Stimulated activated effector memory CD8-positive, alpha-beta T cell treated with anti-CD3 and anti-CD28 coated beads, Interleukin-12 subunit alpha, Interleukin-12 subunit beta, amount 100 ng/mL, for 72 hours (primary cell): Measurements from ENCODE around the gene ARVCF.

Experiments
- ATAC-seq: fragments of 150-1000 bp; cut with Tn5 transposase; 2 replicates; pipeline ENCODE4 v1.10.0; 2021
- DNase-seq, 2 donors: peaks; one replicate each; pipeline ENCODE4 v3.0.0; 2021 to 2022; ENCODE audit warnings: low spot score in 2 of 2
- H3K27ac Mint-ChIP-seq: one replicate; pipeline ENCODE4 v1.8.0; 2022; ENCODE audit warnings: mild to moderate bottlenecking, mixed read lengths
- H3K36me3 Mint-ChIP-seq: one replicate; pipeline ENCODE4 v1.8.0; 2022; ENCODE audit warnings: mild to moderate bottlenecking, mixed read lengths
- H3K4me1 Mint-ChIP-seq: one replicate; pipeline ENCODE4 v1.8.0; 2022; ENCODE audit warnings: mixed read lengths
- H3K4me3 Mint-ChIP-seq: one replicate; pipeline ENCODE4 v1.8.0; 2022; ENCODE audit warnings: mild to moderate bottlenecking, mixed read lengths
- H3K9me3 Mint-ChIP-seq: one replicate; pipeline ENCODE4 v1.8.0; 2022; ENCODE audit warnings: mixed read lengths

ARVCF gene

GRCh38 chr22:20026996-20027601 lies 10.5 kb upstream of the ARVCF start:
- no peak overlapping the region for H3K4me3 Mint-ChIP-seq
- peaks cover 7% of the 10 kb centered on the region for H3K36me3 Mint-ChIP-seq
- H3K4me1 Mint-ChIP-seq, result peaks cover 50% of the 10 kb centered on the region
- ATAC-seq (no peak), DNase-seq (no peak)
- H3K9me3 Mint-ChIP-seq, result no peaks in the 10 kb centered on the region
- H3K27ac Mint-ChIP-seq, result peak overlapping the region; percentile 76

DNA sequence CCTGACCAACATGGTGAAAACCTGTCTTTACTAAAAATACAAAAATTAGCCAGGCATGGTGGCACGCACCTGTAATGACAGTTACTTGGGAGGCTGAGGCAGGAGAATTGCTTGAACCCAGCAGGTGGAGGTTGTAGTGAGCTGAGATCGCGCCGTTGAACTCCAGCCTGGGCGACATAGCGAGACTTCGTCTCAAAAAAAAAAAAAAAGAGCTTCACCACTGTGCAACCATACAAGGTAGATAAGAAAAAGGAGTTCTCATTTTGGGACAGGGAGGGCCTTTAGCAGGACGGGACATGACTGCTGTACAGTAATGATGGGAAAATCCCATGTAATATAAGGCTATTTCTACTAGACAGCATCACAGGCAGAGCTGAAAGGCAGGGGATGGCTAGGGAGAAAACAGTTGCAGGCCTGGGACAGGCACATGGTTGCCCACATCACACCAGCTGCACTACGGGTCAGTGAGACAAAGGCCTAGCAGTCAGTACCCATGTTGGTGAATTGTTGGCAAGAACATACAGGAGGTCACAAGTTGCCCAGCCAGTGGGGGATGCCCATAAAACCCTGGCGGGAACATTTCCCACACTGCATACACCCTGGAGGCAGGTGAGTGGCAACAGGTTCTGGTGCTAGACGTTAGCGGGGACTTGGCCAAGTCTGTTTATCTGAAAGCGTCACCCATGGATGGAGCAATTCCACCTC lies 9.7 kb upstream of the ARVCF start:
- peaks cover 50% of the 10 kb centered on the region for H3K4me1 Mint-ChIP-seq
- no peak for ATAC-seq
- no peak for DNase-seq
- no peak overlapping the region for H3K4me3 Mint-ChIP-seq
- no peaks in the 10 kb centered on the region for H3K9me3 Mint-ChIP-seq
- peaks cover 14% of the 10 kb centered on the region for H3K36me3 Mint-ChIP-seq
- peak overlapping the region; percentile 76 for H3K27ac Mint-ChIP-seq

DNA sequence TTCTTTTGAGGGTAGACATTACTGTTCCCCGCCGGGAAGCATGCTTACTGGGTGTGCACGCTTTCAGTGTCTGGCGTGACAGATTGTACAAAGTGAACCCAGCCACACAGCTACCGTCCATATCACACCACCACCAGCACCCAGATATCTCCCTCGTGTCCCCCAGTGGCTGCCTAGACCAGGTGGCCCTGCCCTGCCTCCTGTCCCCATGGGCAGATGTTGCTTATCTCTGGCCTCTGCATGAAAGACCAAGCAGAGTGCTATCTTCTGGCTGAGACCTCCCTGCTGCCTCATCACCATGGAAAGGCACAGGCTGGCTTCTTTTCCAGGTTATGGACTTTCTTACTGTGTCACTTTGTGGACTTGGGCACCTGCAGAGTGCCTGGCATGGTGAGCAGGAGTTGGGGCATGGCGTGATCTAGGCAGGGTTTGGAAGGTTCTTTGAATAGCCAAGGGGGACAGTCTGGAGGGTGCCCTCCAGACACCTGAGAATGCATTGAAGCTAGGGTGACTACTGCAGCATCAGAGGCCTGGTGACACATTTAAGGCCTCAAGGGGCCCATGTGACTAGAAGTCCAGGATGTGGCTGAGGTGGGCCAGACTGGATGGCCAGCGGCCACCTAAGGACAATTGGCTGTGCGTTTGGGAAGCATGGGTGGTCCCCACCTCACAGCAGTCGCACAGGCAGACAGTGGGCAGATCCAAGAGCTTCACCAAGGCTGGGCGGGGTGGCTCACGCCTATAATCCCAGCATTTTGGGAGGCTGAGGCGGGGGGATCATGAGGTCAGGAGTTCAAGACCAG lies 9.0 kb upstream of the ARVCF start:
- DNase-seq (no peak), ATAC-seq (no peak)
- no peak overlapping the region for H3K4me3 Mint-ChIP-seq
- peaks cover 14% of the 10 kb centered on the region for H3K36me3 Mint-ChIP-seq
- no peaks in the 10 kb centered on the region for H3K9me3 Mint-ChIP-seq
- peak overlapping the region; percentile 26 for H3K27ac Mint-ChIP-seq
- peaks cover 51% of the 10 kb centered on the region for H3K4me1 Mint-ChIP-seq

DNA sequence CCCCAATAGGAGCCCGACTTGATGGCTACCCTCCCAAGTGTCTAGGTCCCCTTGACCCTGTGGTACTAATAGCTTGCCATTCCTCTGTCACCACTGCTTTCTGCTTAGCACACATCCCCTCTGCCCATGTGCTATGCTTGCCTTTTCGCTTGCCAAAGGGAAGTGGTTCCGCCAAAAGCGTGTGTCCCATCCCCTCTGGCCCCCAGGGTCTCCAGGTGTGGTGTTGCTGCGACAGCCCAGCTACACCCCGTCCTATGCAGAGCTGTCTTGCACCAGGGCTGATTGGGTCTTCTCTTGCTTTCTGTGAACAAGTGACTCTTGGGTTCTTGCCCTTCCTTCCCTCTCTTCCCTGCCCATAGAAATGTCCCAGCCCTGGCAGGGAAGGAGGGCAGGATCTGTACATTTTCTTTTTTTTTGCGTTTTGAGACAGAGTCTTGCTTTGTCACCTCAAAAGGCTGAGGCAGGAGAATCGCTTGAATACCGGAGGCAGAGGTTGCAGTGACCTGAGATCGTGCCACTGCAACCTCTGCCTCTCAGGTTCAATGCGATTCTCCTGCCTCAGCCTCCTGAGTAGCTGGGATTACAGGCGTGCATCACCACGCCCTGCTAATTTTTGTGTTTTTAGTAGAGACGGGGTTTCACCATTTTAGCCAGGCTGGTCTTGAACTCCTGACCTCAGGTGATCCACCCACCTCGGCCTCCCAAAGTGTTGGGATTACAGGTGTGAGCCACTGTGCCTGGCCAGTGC lies 8.2 kb upstream of the ARVCF start:
- ATAC-seq (no peak), DNase-seq (no peak)
- Mint-ChIP-seq H3K27ac (no peak overlapping the region), H3K36me3 (peaks cover 14% of the 10 kb centered on the region), H3K9me3 (no peaks in the 10 kb centered on the region), H3K4me1 (peaks cover 57% of the 10 kb centered on the region), H3K4me3 (no peak overlapping the region)

- Mint-ChIP-seq H3K4me3 (no peak overlapping the region), H3K4me1 (peaks cover 57% of the 10 kb centered on the region), H3K27ac (no peak overlapping the region), H3K36me3 (peaks cover 14% of the 10 kb centered on the region), H3K9me3 (no peaks in the 10 kb centered on the region)
- ATAC-seq, result no peak
- no peak for DNase-seq
These were observed 7.6 kb upstream of the ARVCF start for GRCh38 chr22:20024225-20024624.

GRCh38 chr22:20022978-20023613 lies 6.5 kb upstream of the ARVCF start:
- Mint-ChIP-seq H3K27ac (no peak overlapping the region), H3K36me3 (peaks cover 14% of the 10 kb centered on the region), H3K9me3 (no peaks in the 10 kb centered on the region), H3K4me3 (peak overlapping the region; percentile 84), H3K4me1 (peaks cover 57% of the 10 kb centered on the region)
- ATAC-seq, result no peak
- DNase-seq, result no peak

- peak overlapping the region; percentile 84 for H3K4me3 Mint-ChIP-seq
- peaks cover 63% of the 10 kb centered on the region for H3K4me1 Mint-ChIP-seq
- H3K9me3 Mint-ChIP-seq, result no peaks in the 10 kb centered on the region
- no peak for DNase-seq
- peak overlapping the region; percentile 94 for H3K27ac Mint-ChIP-seq
- no peak for ATAC-seq
- peaks cover 14% of the 10 kb centered on the region for H3K36me3 Mint-ChIP-seq
These were observed 5.8 kb upstream of the ARVCF start for GRCh38 chr22:20022231-20022977.

DNA sequence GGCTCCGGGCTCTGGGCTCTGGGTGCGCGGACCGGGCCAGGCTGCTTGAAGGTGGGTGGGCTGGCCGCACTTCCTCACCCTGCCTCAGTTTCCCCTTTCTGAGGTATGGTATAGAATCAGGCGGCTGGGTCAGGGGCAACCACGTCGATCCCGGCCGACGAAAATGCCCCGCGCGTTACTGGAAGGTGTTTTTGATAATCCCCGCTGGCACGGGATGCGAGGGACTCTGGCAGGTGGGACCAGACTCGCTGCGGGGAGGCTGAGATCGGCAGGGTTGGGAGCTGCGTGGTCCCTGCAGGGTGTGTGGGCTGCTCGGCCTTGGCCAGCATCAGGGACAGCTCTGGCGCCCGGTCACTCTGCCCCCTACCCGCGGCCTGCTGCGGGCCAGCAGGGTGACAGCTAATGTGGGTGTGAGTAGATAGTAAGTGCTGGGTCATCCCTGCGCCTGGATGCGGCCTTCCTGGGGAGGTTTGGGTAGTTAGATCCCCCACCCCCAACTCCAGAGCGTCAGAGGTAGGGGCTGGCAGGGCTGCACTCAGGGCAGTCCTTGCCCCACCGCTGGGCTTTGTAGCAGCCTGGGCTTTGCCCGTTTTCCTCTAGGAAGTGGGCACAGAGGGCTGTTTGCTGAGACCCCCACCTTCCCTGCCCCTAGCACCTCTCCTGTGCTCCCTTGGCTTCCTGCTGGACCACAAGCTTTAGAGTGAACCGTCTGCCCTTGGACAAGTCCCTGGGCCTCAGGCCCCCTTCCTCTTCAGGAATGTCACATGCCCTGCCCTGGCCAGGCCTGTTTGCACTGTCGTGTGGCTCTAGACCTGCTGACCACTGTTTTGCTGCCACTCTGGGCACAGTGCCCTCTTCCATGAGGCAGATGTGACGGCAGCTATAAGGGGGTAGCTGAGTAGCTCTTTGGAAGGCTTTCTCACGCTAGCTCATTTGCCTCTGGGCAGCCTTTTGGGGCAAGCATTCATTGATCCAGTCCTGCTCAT lies 4.9 kb upstream of the ARVCF start:
- peak overlapping the region; percentile 84 for H3K4me3 Mint-ChIP-seq
- peak; percentile 2 for ATAC-seq
- peaks cover 58% of the 10 kb centered on the region for H3K4me1 Mint-ChIP-seq
- H3K27ac Mint-ChIP-seq, result peak overlapping the region; percentile 94
- no peak for DNase-seq
- H3K9me3 Mint-ChIP-seq, result no peaks in the 10 kb centered on the region
- peaks cover 14% of the 10 kb centered on the region for H3K36me3 Mint-ChIP-seq

DNA sequence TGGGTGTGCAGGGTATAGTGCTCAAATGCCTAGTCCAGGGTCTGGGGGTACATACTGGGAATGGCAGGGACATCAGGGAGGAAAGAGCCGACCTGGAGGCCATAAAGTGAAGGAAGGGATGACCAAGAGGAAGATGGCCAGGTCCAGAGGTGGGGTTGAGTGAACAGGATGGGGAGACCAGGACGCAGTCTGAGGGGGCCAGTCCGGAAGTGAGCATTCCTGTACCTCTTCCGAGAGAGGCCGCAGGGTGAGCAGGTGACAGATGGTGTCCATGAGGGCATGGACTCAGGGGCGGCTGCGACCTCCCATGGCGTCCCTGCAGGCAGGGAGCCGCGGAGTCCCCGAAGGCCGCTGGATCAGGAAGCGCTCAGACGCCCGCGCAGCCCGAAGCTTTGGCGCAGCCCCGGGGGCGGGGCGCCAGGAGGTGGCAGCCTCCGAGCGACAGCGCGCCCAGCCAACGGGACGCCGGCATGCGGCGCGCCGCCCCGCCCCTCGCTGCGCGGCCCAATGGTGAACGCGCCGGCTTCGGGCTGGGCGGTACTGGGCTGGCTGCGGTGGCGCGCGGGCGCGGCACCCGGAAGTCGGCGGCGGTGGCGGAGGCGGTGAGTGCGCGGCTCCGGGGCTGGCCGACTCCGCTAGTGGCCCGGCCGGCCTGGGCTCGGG lies 4.0 kb upstream of the ARVCF start, which contains the start of gene TANGO2:
Gene TANGO2, plus strand, starts transcription at position 578 of the 663 bp plus-strand sequence. CDS start 15,689 bp downstream, outside the sequence.
- peak within 1 kb of the TSS; percentile 94 for H3K27ac Mint-ChIP-seq
- DNase-seq (peak; percentile 95 to 98), ATAC-seq (peak; percentile 93)
- peaks cover 14% of the 10 kb centered on the region for H3K36me3 Mint-ChIP-seq
- peak within 1 kb of the TSS; percentile 84 for H3K4me3 Mint-ChIP-seq
- no peaks in the 10 kb centered on the region for H3K9me3 Mint-ChIP-seq
- H3K4me1 Mint-ChIP-seq, result peaks cover 50% of the 10 kb centered on the region

- Mint-ChIP-seq H3K27ac (peak overlapping the region; percentile 94), H3K9me3 (no peaks in the 10 kb centered on the region), H3K4me3 (peak overlapping the region; percentile 84), H3K36me3 (peaks cover 14% of the 10 kb centered on the region), H3K4me1 (peaks cover 51% of the 10 kb centered on the region)
- ATAC-seq (no peak), DNase-seq (no peak)
These were observed 3.3 kb upstream of the ARVCF start for GRCh38 chr22:20019661-20020532.

- no peak overlapping the region for H3K27ac Mint-ChIP-seq
- H3K4me1 Mint-ChIP-seq, result peaks cover 43% of the 10 kb centered on the region
- H3K4me3 Mint-ChIP-seq, result peak overlapping the region; percentile 78
- H3K9me3 Mint-ChIP-seq, result no peaks in the 10 kb centered on the region
- ATAC-seq, result no peak
- H3K36me3 Mint-ChIP-seq, result peaks cover 7% of the 10 kb centered on the region
- no peak for DNase-seq
These were observed 1.4 kb upstream of the ARVCF start for GRCh38 chr22:20018001-20018400.

DNA sequence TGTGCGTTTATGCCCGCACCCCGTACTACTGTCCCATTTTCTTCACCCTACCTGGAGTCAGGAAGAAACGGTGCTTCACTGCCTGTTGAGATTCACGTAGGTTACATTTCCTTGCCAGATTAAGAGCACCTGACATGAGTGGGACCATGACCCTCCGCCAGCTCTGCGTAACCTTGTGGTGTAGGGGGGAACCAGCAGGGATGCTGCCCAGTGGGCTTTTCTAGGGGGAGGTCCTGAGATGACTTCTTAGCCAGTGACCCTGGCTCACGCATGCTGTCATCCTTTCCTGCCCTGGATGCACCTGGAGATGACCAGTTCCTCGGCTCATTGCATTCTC lies 967 bp upstream of the ARVCF start:
- no peaks in the 10 kb centered on the region for H3K9me3 Mint-ChIP-seq
- no peak for DNase-seq
- H3K27ac Mint-ChIP-seq, result peak overlapping the region; percentile 63

More for the DNA sequence above, 967 bp upstream of the ARVCF start:
- peaks cover 40% of the 10 kb centered on the region for H3K4me1 Mint-ChIP-seq
- no peak for ATAC-seq
- peak overlapping the region; percentile 78 for H3K4me3 Mint-ChIP-seq
- H3K36me3 Mint-ChIP-seq, result peaks cover 7% of the 10 kb centered on the region
